Left ventricle myocardium inferior (tissue), 1 donor: Measurements from ENCODE around the gene SLC27A5. TPM values are rescaled to one million over a fixed set of nuclear protein-coding genes. Genes with fewer than 3 reads are reported as not detected.

Experiments used
- DNase-seq: peaks from one replicate; pipeline ENCODE4 v3.0.0-alpha.2; 2020
- H3K27ac ChIP-seq: fragments of 200-600 bp; replicated peaks from 2 replicates; pipeline ENCODE4 v1.8.0; 2021
- H3K27me3 ChIP-seq: fragments of 200-600 bp; 2 replicates; pipeline ENCODE4 v1.8.0; 2021; ENCODE audit warnings: low read depth
- H3K36me3 ChIP-seq: fragments of 200-600 bp; 2 replicates; pipeline ENCODE4 v1.8.0; 2021
- H3K4me1 ChIP-seq: fragments of 200-600 bp; 2 replicates; pipeline ENCODE4 v1.8.0; 2021
- H3K4me3 ChIP-seq: fragments of 200-600 bp; 2 replicates; pipeline ENCODE4 v1.8.0; 2021; ENCODE audit warnings: mild to moderate bottlenecking, moderate library complexity
- H3K9me3 ChIP-seq: fragments of 200-600 bp; replicated peaks from 2 replicates; pipeline ENCODE4 v1.8.0; 2021
- CTCF ChIP-seq: fragments of 200-600 bp; IDR thresholded peaks from 2 replicates; pipeline ENCODE4 v1.8.0; 2021; ENCODE audit warnings: antibody characterized with exemption, mild to moderate bottlenecking, borderline replicate concordance
- intact Hi-C: fragments of 100-400 bp; cut with micrococcal nuclease; formaldehyde crosslinking; loops from one replicate; pipeline ENCODE4 v1.11.0; 2022
- total RNA-seq: library from RNA; stranded (reverse); fragmentation: NEBNext Ultra II Directional; extraction: Animal tissue kit (Norgen Biotek cat#: 25700); gene quantifications from one replicate; pipeline ENCODE4 v1.2.1, GENCODE V29; 2021
- donor health status: DM: no; HTN: yes; CAD: no; lungs with severe emphysema.

Gene SLC27A5
- total RNA-seq, 1 donor from 2014 or later = 4.1 TPM

GRCh38 chr19:58555920-58556621 is 44.3 kb upstream of the SLC27A5 start:
- peaks cover 46% of the 10 kb centered on the region for H3K36me3 ChIP-seq
- H3K27ac ChIP-seq = peak overlapping the region; percentile 100
- H3K9me3 ChIP-seq = no peaks in the 10 kb centered on the region
- H3K4me3 ChIP-seq = peak overlapping the region; percentile 92
- DNase-seq = peak; percentile 20
- intact Hi-C loops = no loop called here
- no peak for TF ChIP-seq CTCF
- H3K4me1 ChIP-seq = peaks cover 75% of the 10 kb centered on the region
- no peaks in the 10 kb centered on the region for H3K27me3 ChIP-seq

- Histone ChIP-seq H3K4me3 (peak overlapping the region; percentile 92), H3K27me3 (no peaks in the 10 kb centered on the region), H3K27ac (peak overlapping the region; percentile 100), H3K4me1 (peaks cover 72% of the 10 kb centered on the region), H3K9me3 (no peaks in the 10 kb centered on the region), H3K36me3 (peaks cover 53% of the 10 kb centered on the region)
- DNase-seq = peak; percentile 14
- TF ChIP-seq CTCF = no peak
- intact Hi-C loops = no loop called here
These were observed 43.6 kb upstream of the SLC27A5 start for GRCh38 chr19:58555369-58555885.

- TF ChIP-seq CTCF = no peak
- intact Hi-C loops = no loop called here
- H3K27me3 ChIP-seq = no peaks in the 10 kb centered on the region
- peak; percentile 99 for DNase-seq
- H3K4me1 ChIP-seq = peaks cover 65% of the 10 kb centered on the region
- no peaks in the 10 kb centered on the region for H3K9me3 ChIP-seq
- H3K4me3 ChIP-seq = peak within 1 kb of the TSS; percentile 92
- H3K27ac ChIP-seq = peak within 1 kb of the TSS; percentile 100
- peaks cover 60% of the 10 kb centered on the region for H3K36me3 ChIP-seq
These were observed 42.9 kb upstream of the SLC27A5 start, which contains the start of gene CHMP2A for GRCh38 chr19:58554494-58555368. TSS of gene CHMP2A (minus strand) at chr19:58555105. CDS start at chr19:58554212, 893 bp downstream.

- Histone ChIP-seq H3K27ac (peak overlapping the region; percentile 100), H3K4me1 (peaks cover 58% of the 10 kb centered on the region), H3K36me3 (peaks cover 67% of the 10 kb centered on the region), H3K27me3 (no peaks in the 10 kb centered on the region), H3K4me3 (peak overlapping the region; percentile 92), H3K9me3 (no peaks in the 10 kb centered on the region)
- no peak for TF ChIP-seq CTCF
- intact Hi-C loops = no loop called here
- DNase-seq = peak; percentile 16
These were observed 42.2 kb upstream of the SLC27A5 start for GRCh38 chr19:58553799-58554493.

GRCh38 chr19:58552655-58553054 is 40.9 kb upstream of the SLC27A5 start:
- H3K9me3 ChIP-seq = no peaks in the 10 kb centered on the region
- no peak for TF ChIP-seq CTCF
- intact Hi-C loops = no loop called here
- H3K4me3 ChIP-seq = no peak overlapping the region
- H3K27ac ChIP-seq = no peak overlapping the region
- H3K36me3 ChIP-seq = peaks cover 80% of the 10 kb centered on the region
- H3K4me1 ChIP-seq = peaks cover 51% of the 10 kb centered on the region
- no peaks in the 10 kb centered on the region for H3K27me3 ChIP-seq
- no peak for DNase-seq
